Measurements from ENCODE around the gene DAAM2.

GRCh38 chr6:39787322-39787721 is 4.9 kb upstream of the DAAM2 start:
- TF ChIP-seq, protein P1, sequence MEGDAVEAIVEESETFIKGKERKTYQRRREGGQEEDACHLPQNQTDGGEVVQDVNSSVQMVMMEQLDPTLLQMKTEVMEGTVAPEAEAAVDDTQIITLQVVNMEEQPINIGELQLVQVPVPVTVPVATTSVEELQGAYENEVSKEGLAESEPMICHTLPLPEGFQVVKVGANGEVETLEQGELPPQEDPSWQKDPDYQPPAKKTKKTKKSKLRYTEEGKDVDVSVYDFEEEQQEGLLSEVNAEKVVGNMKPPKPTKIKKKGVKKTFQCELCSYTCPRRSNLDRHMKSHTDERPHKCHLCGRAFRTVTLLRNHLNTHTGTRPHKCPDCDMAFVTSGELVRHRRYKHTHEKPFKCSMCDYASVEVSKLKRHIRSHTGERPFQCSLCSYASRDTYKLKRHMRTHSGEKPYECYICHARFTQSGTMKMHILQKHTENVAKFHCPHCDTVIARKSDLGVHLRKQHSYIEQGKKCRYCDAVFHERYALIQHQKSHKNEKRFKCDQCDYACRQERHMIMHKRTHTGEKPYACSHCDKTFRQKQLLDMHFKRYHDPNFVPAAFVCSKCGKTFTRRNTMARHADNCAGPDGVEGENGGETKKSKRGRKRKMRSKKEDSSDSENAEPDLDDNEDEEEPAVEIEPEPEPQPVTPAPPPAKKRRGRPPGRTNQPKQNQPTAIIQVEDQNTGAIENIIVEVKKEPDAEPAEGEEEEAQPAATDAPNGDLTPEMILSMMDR (IDR thresholded peaks at IDR 0.05 in 4 of 5, conservative IDR thresholded peaks at IDR 0.05 in 1 of 5), result no peak
- TF ChIP-seq POLR2A (IDR thresholded peaks at IDR 0.05), result no peak

Data from gastrocnemius medialis (tissue), 4 donors.